ENCODE results near the gene XRCC4.

DNA sequence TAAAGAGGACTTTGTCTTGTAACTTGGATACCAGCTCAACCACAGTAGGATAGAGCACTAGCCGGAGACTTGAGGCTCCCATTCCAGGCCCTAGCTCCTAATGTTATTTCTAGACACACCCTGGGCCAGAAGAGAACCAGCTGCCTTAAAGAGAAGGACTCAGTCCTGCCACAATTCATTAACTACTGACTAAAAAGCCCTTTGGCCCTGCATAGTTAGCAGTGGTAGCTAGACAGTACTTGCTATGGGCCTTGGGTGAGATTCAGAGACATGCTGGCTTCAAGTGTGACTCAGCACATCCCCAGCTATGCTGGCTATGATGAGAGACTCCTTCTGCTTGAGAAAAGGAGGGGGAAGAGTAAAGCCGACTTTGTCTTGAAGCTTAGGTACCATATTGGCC, 47.4 kb upstream of the XRCC4 start:
- TF ChIP-seq, protein P1, sequence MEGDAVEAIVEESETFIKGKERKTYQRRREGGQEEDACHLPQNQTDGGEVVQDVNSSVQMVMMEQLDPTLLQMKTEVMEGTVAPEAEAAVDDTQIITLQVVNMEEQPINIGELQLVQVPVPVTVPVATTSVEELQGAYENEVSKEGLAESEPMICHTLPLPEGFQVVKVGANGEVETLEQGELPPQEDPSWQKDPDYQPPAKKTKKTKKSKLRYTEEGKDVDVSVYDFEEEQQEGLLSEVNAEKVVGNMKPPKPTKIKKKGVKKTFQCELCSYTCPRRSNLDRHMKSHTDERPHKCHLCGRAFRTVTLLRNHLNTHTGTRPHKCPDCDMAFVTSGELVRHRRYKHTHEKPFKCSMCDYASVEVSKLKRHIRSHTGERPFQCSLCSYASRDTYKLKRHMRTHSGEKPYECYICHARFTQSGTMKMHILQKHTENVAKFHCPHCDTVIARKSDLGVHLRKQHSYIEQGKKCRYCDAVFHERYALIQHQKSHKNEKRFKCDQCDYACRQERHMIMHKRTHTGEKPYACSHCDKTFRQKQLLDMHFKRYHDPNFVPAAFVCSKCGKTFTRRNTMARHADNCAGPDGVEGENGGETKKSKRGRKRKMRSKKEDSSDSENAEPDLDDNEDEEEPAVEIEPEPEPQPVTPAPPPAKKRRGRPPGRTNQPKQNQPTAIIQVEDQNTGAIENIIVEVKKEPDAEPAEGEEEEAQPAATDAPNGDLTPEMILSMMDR (conservative IDR thresholded peaks at IDR 0.05 in 1 of 2, IDR thresholded peaks at IDR 0.05 in 1 of 2; ENCODE audit: extremely low read depth in 1 of 2, insufficient read depth in 1 of 2, low read depth in 1 of 2, low read length in 2 of 2), result no peak
- no peak for TF ChIP-seq EZH2 (IDR thresholded peaks at IDR 0.05; ENCODE audit: borderline replicate concordance, low read length)
